ENCODE measurements around the gene PTPRCAP.

Gene PTPRCAP

GRCh38 chr11:67465189-67465510, 27.7 kb upstream of the PTPRCAP start:
- no peak for DNase-seq

GRCh38 chr11:67464411-67465188, 27.1 kb upstream of the PTPRCAP start:
- peak; percentile 81 to 83 for DNase-seq

GRCh38 chr11:67463680-67464410, 26.4 kb upstream of the PTPRCAP start:
- no peak for DNase-seq

- no peak for DNase-seq
Measured at GRCh38 chr11:67463186-67463585, 25.7 kb upstream of the PTPRCAP start.

GRCh38 chr11:67458266-67458665, 20.8 kb upstream of the PTPRCAP start:
- DNase-seq, result no peak

GRCh38 chr11:67457453-67457852, 20.0 kb upstream of the PTPRCAP start:
- DNase-seq, result no peak

GRCh38 chr11:67456068-67456705, 18.7 kb upstream of the PTPRCAP start:
- no peak for DNase-seq

GRCh38 chr11:67455054-67455453, 17.6 kb upstream of the PTPRCAP start, which contains the start of gene CABP4:
TSS of gene CABP4 (plus strand) at chr11:67455354. CDS start at chr11:67455424, 70 bp downstream.
- no peak for DNase-seq

- DNase-seq, result no peak
Measured at GRCh38 chr11:67453816-67454732, 16.6 kb upstream of the PTPRCAP start.

- DNase-seq, result no peak
Measured at GRCh38 chr11:67452141-67452952, 14.9 kb upstream of the PTPRCAP start, which contains the start of gene GPR152. TSS of gene GPR152 (minus strand) at chr11:67452729. CDS start at chr11:67452724, 5 bp downstream.

GRCh38 chr11:67451658-67451976, 14.1 kb upstream of the PTPRCAP start:
- DNase-seq, result no peak

GRCh38 chr11:67450796-67451657, 13.5 kb upstream of the PTPRCAP start:
- no peak for DNase-seq

GRCh38 chr11:67449116-67449844, 11.8 kb upstream of the PTPRCAP start:
- DNase-seq, result no peak

- no peak for DNase-seq
Measured at GRCh38 chr11:67448220-67448609, 10.7 kb upstream of the PTPRCAP start.

- no peak for DNase-seq
Measured at GRCh38 chr11:67445515-67445914, 8.0 kb upstream of the PTPRCAP start.

- no peak for DNase-seq
Measured at GRCh38 chr11:67442504-67443404, 5.3 kb upstream of the PTPRCAP start.

- no peak for DNase-seq
Measured at GRCh38 chr11:67441731-67442351, 4.4 kb upstream of the PTPRCAP start.

- DNase-seq, result no peak
Measured at GRCh38 chr11:67441098-67441563, 3.6 kb upstream of the PTPRCAP start.
